ENCODE measurements around the gene PGBD5. TPM values are rescaled to one million over a fixed set of nuclear protein-coding genes. Genes with fewer than 3 reads are reported as not detected.
A peak's percentile ranks its signal among the peaks of the same experiment; 100 is the strongest.

The PGBD5 gene
- total and polyA plus RNA-seq, 2 of the 13 experiments (the other 11 are each of a cell fraction or from before 2014, with no cell fraction given): 0.04 to 0.13 TPM

GRCh38 chr1:230426246-230427093 is at the start of gene PGBD5 (continued):
- TF ChIP-seq SP140L (CRISPR knock-in tag; IDR thresholded peaks at IDR 0.05; ENCODE audit: borderline replicate concordance): peak; percentile 89; the same call in 1 of the 2 replicates
- TF ChIP-seq E2F5 (CRISPR knock-in tag; conservative IDR thresholded peaks at IDR 0.05): peak; percentile 70; the same call in 1 of the 2 replicates
- TF ChIP-seq, protein P1, sequence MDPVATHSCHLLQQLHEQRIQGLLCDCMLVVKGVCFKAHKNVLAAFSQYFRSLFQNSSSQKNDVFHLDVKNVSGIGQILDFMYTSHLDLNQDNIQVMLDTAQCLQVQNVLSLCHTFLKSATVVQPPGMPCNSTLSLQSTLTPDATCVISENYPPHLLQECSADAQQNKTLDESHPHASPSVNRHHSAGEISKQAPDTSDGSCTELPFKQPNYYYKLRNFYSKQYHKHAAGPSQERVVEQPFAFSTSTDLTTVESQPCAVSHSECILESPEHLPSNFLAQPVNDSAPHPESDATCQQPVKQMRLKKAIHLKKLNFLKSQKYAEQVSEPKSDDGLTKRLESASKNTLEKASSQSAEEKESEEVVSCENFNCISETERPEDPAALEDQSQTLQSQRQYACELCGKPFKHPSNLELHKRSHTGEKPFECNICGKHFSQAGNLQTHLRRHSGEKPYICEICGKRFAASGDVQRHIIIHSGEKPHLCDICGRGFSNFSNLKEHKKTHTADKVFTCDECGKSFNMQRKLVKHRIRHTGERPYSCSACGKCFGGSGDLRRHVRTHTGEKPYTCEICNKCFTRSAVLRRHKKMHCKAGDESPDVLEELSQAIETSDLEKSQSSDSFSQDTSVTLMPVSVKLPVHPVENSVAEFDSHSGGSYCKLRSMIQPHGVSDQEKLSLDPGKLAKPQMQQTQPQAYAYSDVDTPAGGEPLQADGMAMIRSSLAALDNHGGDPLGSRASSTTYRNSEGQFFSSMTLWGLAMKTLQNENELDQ (CRISPR knock-in tag; IDR thresholded peaks at IDR 0.05; ENCODE audit: borderline replicate concordance): peak; percentile 84; the same call in 1 of the 2 replicates
- peak; percentile 95 for TF ChIP-seq WIZ (CRISPR knock-in tag; IDR thresholded peaks at IDR 0.05)
- peak; percentile 73 for TF ChIP-seq SPEN (CRISPR knock-in tag; IDR thresholded peaks at IDR 0.05; ENCODE audit: low read depth)
- no peak for TF ChIP-seq SMC3 (IDR thresholded peaks at IDR 0.05; ENCODE audit: low read length)
- TF ChIP-seq HCFC1 (IDR thresholded peaks at IDR 0.05; ENCODE audit: low read depth, low read length): no peak
- TF ChIP-seq IRF9 (CRISPR knock-in tag; IDR thresholded peaks at IDR 0.05; ENCODE audit: borderline replicate concordance): peak; percentile 84; the same call in 1 of the 2 replicates
- TF ChIP-seq ZNF557 (CRISPR knock-in tag; IDR thresholded peaks at IDR 0.05): peak; percentile 97
- no peak for TF ChIP-seq MAFK (conservative IDR thresholded peaks at IDR 0.05 in 1 of 2, IDR thresholded peaks at IDR 0.05 in 1 of 2; ENCODE audit: low read length in 2 of 2)
- peak; percentile 95; the same call in 1 of the 2 replicates for TF ChIP-seq ZNF367 (CRISPR knock-in tag; IDR thresholded peaks at IDR 0.05; ENCODE audit: borderline replicate concordance)
- TF ChIP-seq MED1 (CRISPR knock-in tag; IDR thresholded peaks at IDR 0.05): peak; percentile 65
- no peak; the same call in 1 of the 2 replicates for TF ChIP-seq NFYB (CRISPR knock-in tag; IDR thresholded peaks at IDR 0.05)
- TF ChIP-seq TMF1 (CRISPR knock-in tag; IDR thresholded peaks at IDR 0.05; ENCODE audit: low read depth): peak; percentile 91; the same call in 1 of the 2 replicates
- TF ChIP-seq, protein P2, sequence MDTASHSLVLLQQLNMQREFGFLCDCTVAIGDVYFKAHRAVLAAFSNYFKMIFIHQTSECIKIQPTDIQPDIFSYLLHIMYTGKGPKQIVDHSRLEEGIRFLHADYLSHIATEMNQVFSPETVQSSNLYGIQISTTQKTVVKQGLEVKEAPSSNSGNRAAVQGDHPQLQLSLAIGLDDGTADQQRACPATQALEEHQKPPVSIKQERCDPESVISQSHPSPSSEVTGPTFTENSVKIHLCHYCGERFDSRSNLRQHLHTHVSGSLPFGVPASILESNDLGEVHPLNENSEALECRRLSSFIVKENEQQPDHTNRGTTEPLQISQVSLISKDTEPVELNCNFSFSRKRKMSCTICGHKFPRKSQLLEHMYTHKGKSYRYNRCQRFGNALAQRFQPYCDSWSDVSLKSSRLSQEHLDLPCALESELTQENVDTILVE (CRISPR knock-in tag; IDR thresholded peaks at IDR 0.05): peak; percentile 87
- TF ChIP-seq HOXA9 (CRISPR knock-in tag; IDR thresholded peaks at IDR 0.05; ENCODE audit: borderline replicate concordance): peak; percentile 33; the same call in 1 of the 2 replicates
- TF ChIP-seq YEATS2 (CRISPR knock-in tag; IDR thresholded peaks at IDR 0.05; ENCODE audit: borderline replicate concordance): peak; percentile 71; the same call in 1 of the 2 replicates
- no peak for TF ChIP-seq SMARCE1 (IDR thresholded peaks at IDR 0.05; ENCODE audit: borderline replicate concordance)
- TF ChIP-seq RXRB (CRISPR knock-in tag; IDR thresholded peaks at IDR 0.05; ENCODE audit: borderline replicate concordance): peak; percentile 63; the same call in 1 of the 2 replicates
- peak; percentile 98; the same call in 1 of the 2 replicates for TF ChIP-seq AHR (CRISPR knock-in tag; IDR thresholded peaks at IDR 0.05)
- TF ChIP-seq GFI1 (CRISPR knock-in tag; IDR thresholded peaks at IDR 0.05; ENCODE audit: borderline replicate concordance): no peak; the same call in 1 of the 2 replicates
- TF ChIP-seq ZNF616 (CRISPR knock-in tag; IDR thresholded peaks at IDR 0.05; ENCODE audit: low read depth): peak; percentile 91; the same call in 1 of the 2 replicates
- peak; percentile 76; the same call in 1 of the 2 replicates for TF ChIP-seq ZNF264 (CRISPR knock-in tag; IDR thresholded peaks at IDR 0.05)
- no peak for TF ChIP-seq U2AF1 (optimal IDR thresholded peaks at IDR 0.05; ENCODE audit: low read depth, low read length)
